ENCODE measurements around the gene PRPF40A. TPM values are rescaled to one million over a fixed set of nuclear protein-coding genes. Genes with fewer than 3 reads are reported as not detected.
A peak's percentile ranks its signal among the peaks of the same experiment; 100 is the strongest.

The PRPF40A gene
- total and polyA plus RNA-seq, 2 of the 8 experiments (the other 6 are each of a cell fraction or from before 2014, with no cell fraction given), result 85.5 to 176 TPM

DNA sequence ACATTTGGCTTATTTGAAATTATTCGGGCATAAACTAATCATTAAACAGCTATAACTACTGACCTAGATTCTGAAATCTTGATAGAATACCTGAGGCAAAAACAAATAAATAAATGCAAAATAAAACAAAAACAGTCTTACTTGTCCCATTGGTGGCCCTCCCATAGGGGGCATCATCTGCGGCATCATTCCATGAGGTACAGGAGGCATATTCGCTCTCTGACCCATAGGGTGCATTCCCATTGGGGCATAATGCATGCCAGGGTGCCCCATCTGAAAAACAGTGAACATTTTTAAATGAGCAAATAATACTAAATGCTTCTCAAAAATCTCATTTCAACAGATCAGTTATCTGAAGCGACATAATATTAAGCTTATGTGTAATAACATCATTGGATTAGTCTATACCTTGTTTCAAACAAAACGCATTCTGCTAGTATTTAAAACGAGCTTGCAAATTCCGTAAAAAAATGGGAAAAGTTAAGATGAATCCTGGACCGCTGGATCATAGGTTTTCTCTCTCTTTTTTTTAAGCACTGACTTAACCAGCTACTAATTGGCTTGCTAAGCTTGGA is 1.3 kb downstream of the PRPF40A start (continued):
- no peak for TF ChIP-seq JUND (IDR thresholded peaks at IDR 0.05; ENCODE audit: low read length)
- peak; percentile 55; the same call in 1 of the 2 replicates for TF ChIP-seq POLR2AphosphoS5 (IDR thresholded peaks at IDR 0.05; ENCODE audit: low read depth, low read length)
- TF ChIP-seq ZNF274 (IDR thresholded peaks at IDR 0.05; ENCODE audit: borderline replicate concordance, extremely low read depth, low read length), result no peak
- no peak for TF ChIP-seq CEBPB (IDR thresholded peaks at IDR 0.05; ENCODE audit: low read depth, low read length)
- no peak for TF ChIP-seq BACH1 (IDR thresholded peaks at IDR 0.05; ENCODE audit: low read length)
- peak; percentile 75 for TF ChIP-seq TEAD4 (IDR thresholded peaks at IDR 0.05; ENCODE audit: low read depth, low read length)
- no peak for TF ChIP-seq SP4 (IDR thresholded peaks at IDR 0.05; ENCODE audit: low read length)
- no peak for TF ChIP-seq SUZ12 (IDR thresholded peaks at IDR 0.05; ENCODE audit: low read length)
- TF ChIP-seq SRF (IDR thresholded peaks at IDR 0.05; ENCODE audit: low read depth, low read length), result no peak
- no peak for TF ChIP-seq TCF12 (IDR thresholded peaks at IDR 0.05; ENCODE audit: low read depth, low read length)
- no peak for TF ChIP-seq SIX5 (IDR thresholded peaks at IDR 0.05; ENCODE audit: low read depth, low read length)
- TF ChIP-seq HDAC6 (IDR thresholded peaks at IDR 0.05; ENCODE audit: low read depth, low read length), result no peak
- no peak for TF ChIP-seq CHD2 (IDR thresholded peaks at IDR 0.05; ENCODE audit: low read length)
- no peak for TF ChIP-seq BCL11A (IDR thresholded peaks at IDR 0.05; ENCODE audit: low read depth in 2 of 2, low read length in 2 of 2)
- TF ChIP-seq PHF8 (conservative IDR thresholded peaks at IDR 0.05; ENCODE audit: low read depth, low read length), result no peak
- no peak for TF ChIP-seq POLR2A (IDR thresholded peaks at IDR 0.05; ENCODE audit: control extremely low read depth in 1 of 2, low read depth in 2 of 2, low read length in 2 of 2)
- no peak for TF ChIP-seq POU5F1 (IDR thresholded peaks at IDR 0.05; ENCODE audit: low read depth, low read length)
- peak; percentile 75 to 96 (median 87) for TF ChIP-seq CTCF (IDR thresholded peaks at IDR 0.05; ENCODE audit: control extremely low read depth in 1 of 3, insufficient read depth in 1 of 3, low read depth in 1 of 3, low read length in 3 of 3)
- TF ChIP-seq ATF3 (IDR thresholded peaks at IDR 0.05; ENCODE audit: insufficient read depth, low read depth, low read length), result no peak
- no peak for TF ChIP-seq CTBP2 (IDR thresholded peaks at IDR 0.05; ENCODE audit: borderline replicate concordance, insufficient read depth, insufficient read length, low read length)
- TF ChIP-seq CHD1 (IDR thresholded peaks at IDR 0.05; ENCODE audit: low read depth, low read length), result no peak; the same call in 1 of the 2 replicates
- TF ChIP-seq GABPA (IDR thresholded peaks at IDR 0.05; ENCODE audit: borderline replicate concordance, insufficient read depth, low read length), result no peak
- TF ChIP-seq JUN (IDR thresholded peaks at IDR 0.05; ENCODE audit: low read depth, low read length), result no peak
- TF ChIP-seq SIRT6 (IDR thresholded peaks at IDR 0.05; ENCODE audit: low read length), result no peak
- TF ChIP-seq ASH2L (IDR thresholded peaks at IDR 0.05; ENCODE audit: low read length), result no peak

Measured in H1 (cell line).